ENCODE data around the gene ZFHX3. TPM values are rescaled to one million over a fixed set of nuclear protein-coding genes. Genes with fewer than 3 reads are reported as not detected.

ZFHX3 gene
- total and polyA plus RNA-seq, 2 donors (not counting 3 experiments of a cell fraction or from before 2014, with no cell fraction given), result 3.7 to 18.8 TPM

DNA sequence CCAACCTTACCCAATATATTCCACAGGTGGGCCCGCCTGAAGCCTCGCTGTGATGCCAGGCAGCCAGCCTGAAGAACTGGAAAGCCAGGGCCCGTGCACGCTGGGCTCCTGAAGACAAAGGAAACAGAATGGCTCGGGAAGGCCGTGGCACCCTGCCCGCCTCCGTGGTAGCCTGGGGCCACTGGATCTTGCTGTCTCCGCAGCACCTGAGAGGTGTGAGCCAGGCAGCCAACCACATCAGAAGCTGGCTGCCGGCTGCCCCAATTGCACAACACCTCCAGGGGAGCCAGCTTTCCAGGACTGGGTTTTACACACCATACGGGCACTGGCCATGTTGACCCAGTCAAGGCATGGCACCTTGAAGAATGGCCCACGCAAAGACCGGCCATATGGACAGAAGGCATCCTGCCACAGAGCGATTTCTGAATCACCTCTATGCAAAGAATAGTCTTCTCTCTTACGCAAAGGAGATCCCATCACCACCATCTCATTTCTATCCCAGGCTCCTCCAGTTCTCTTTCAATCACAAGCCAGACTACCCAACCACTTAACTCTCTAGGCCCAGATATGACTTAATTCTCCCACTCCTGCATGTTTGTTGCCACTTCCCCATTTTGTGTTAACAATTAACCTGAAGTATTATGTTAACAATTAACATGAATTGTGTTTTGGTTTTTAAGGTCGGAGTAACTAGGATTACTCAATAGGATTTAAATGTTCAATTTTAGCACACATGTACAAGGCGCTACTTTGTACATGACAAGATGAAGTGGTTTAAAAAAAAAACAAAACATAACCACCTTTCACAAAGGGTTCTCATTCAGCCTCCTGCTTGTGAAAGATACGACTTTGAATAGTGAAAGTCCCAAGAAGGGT, 32.1 kb downstream of the ZFHX3 start:
- TF ChIP-seq, protein P1, sequence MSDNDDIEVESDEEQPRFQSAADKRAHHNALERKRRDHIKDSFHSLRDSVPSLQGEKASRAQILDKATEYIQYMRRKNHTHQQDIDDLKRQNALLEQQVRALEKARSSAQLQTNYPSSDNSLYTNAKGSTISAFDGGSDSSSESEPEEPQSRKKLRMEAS (IDR thresholded peaks at IDR 0.05; ENCODE audit: insufficient read depth, insufficient read length), result no peak
- no peak for TF ChIP-seq CTCF (IDR thresholded peaks at IDR 0.05; ENCODE audit: extremely low read depth in 1 of 2, insufficient read depth in 1 of 2, low read depth in 1 of 2, low read length in 2 of 2)
- no peak for TF ChIP-seq POLR2AphosphoS5 (IDR thresholded peaks at IDR 0.05; ENCODE audit: insufficient read depth, low read depth, low read length)
- no peak for DNase-seq (ENCODE audit: low read depth, low spot score)
- ChIA-PET CTCF (no interaction called here), POLR2A (no interaction called here)
- Histone ChIP-seq H3K27ac (ENCODE audit: insufficient read depth, low read depth, low read length) (no peak overlapping the region), H4K20me1 (replicated peaks; ENCODE audit: control insufficient read depth, extremely low read depth, insufficient read depth, low read length) (no peaks in the 10 kb centered on the region), H3K4me1 (ENCODE audit: control insufficient read depth, extremely low read depth, insufficient read depth, low read length) (peaks cover 27% of the 10 kb centered on the region), H3K9me3 (replicated peaks; ENCODE audit: control insufficient read depth, insufficient read depth, low read length) (no peaks in the 10 kb centered on the region), H2AFZ (ENCODE audit: low read depth, low read length) (no peak overlapping the region), H3K9me1 (replicated peaks; ENCODE audit: control insufficient read depth, extremely low read depth, insufficient read depth, low read length) (no peaks in the 10 kb centered on the region), H3K79me2 (ENCODE audit: control insufficient read depth, insufficient read depth, low read length) (peaks cover 43% of the 10 kb centered on the region), H3K4me3 (replicated peaks in 1 of 3; ENCODE audit: insufficient read depth in 1 of 3, low read depth in 1 of 3, low read length in 3 of 3) (no peak overlapping the region), H3K4me2 (ENCODE audit: insufficient read depth, low read length) (peak overlapping the region; percentile 36), H3K27me3 (ENCODE audit: control insufficient read depth in 2 of 2, insufficient read depth in 2 of 2, low read length in 2 of 2) (no peaks in the 10 kb centered on the region), H3K36me3 (ENCODE audit: control insufficient read depth in 2 of 2, extremely low read depth in 1 of 2, insufficient read depth in 2 of 2, low read length in 2 of 2) (no peaks in the 10 kb centered on the region), H3K9ac (replicated peaks; ENCODE audit: extremely low read depth, insufficient read depth, low read length) (no peak overlapping the region)
- intact Hi-C loops (cut with micrococcal nuclease) (no loop called here), dilution Hi-C loops (cut with MboI; ENCODE audit: extremely low pct_ligation_motif_present, low sequenced_read_pairs) (no loop called here)
- FAIRE-seq, result no peak
- no TSS peak for BruUV-seq (replicated peaks)

- Histone ChIP-seq H3K9ac (replicated peaks; ENCODE audit: extremely low read depth, insufficient read depth, low read length) (no peak overlapping the region), H3K27ac (ENCODE audit: insufficient read depth, low read depth, low read length) (no peak overlapping the region), H3K4me1 (ENCODE audit: control insufficient read depth, extremely low read depth, insufficient read depth, low read length) (peaks cover 25% of the 10 kb centered on the region), H3K4me3 (replicated peaks in 1 of 3; ENCODE audit: insufficient read depth in 1 of 3, low read depth in 1 of 3, low read length in 3 of 3) (no peak overlapping the region), H2AFZ (ENCODE audit: low read depth, low read length) (no peak overlapping the region), H3K9me3 (replicated peaks; ENCODE audit: control insufficient read depth, insufficient read depth, low read length) (no peaks in the 10 kb centered on the region), H3K4me2 (ENCODE audit: insufficient read depth, low read length) (no peak overlapping the region), H3K79me2 (ENCODE audit: control insufficient read depth, insufficient read depth, low read length) (peaks cover 48% of the 10 kb centered on the region), H3K9me1 (replicated peaks; ENCODE audit: control insufficient read depth, extremely low read depth, insufficient read depth, low read length) (no peaks in the 10 kb centered on the region), H4K20me1 (replicated peaks; ENCODE audit: control insufficient read depth, extremely low read depth, insufficient read depth, low read length) (no peaks in the 10 kb centered on the region), H3K36me3 (ENCODE audit: control insufficient read depth in 2 of 2, extremely low read depth in 1 of 2, insufficient read depth in 2 of 2, low read length in 2 of 2) (no peaks in the 10 kb centered on the region), H3K27me3 (ENCODE audit: control insufficient read depth in 2 of 2, insufficient read depth in 2 of 2, low read length in 2 of 2) (no peaks in the 10 kb centered on the region)
- ChIA-PET CTCF (interaction anchor here (1.8 kb wide), 1 partner anchor 182 kb away, joined by 5 read pairs; no protein-coding TSS in a partner anchor), POLR2A (no interaction called here)
- FAIRE-seq (peak; percentile 8), DNase-seq (ENCODE audit: low read depth, low spot score) (no peak)
- no TSS peak for BruUV-seq (replicated peaks)
- dilution Hi-C loops (cut with MboI; ENCODE audit: extremely low pct_ligation_motif_present, low sequenced_read_pairs) (no loop called here), intact Hi-C loops (cut with micrococcal nuclease) (no loop called here)
- TF ChIP-seq FOS (IDR thresholded peaks at IDR 0.05; ENCODE audit: borderline replicate concordance, insufficient read depth, low read length) (no peak), GATA2 (IDR thresholded peaks at IDR 0.05; ENCODE audit: insufficient read depth, insufficient read length, low read depth, low read length) (no peak), CTCF (IDR thresholded peaks at IDR 0.05; ENCODE audit: extremely low read depth in 1 of 2, insufficient read depth in 1 of 2, low read depth in 1 of 2, low read length in 2 of 2) (no peak), MYC (IDR thresholded peaks at IDR 0.05; ENCODE audit: low read depth, low read length) (no peak), JUN (IDR thresholded peaks at IDR 0.05; ENCODE audit: borderline replicate concordance, insufficient read depth, insufficient read length, low read depth) (no peak), POLR2AphosphoS5 (IDR thresholded peaks at IDR 0.05; ENCODE audit: insufficient read depth, low read depth, low read length) (no peak), POLR2A (IDR thresholded peaks at IDR 0.05; ENCODE audit: low read depth, low read length) (no peak), EZH2 (IDR thresholded peaks at IDR 0.05; ENCODE audit: borderline replicate concordance, low read depth, low read length, severe bottlenecking) (no peak)
- TF ChIP-seq, protein P1 (IDR thresholded peaks at IDR 0.05; ENCODE audit: insufficient read depth, insufficient read length), result no peak
Observed at GRCh38 chr16:73014768-73015167, 33.2 kb downstream of the ZFHX3 start.

Data from endothelial cell of umbilical vein (primary cell).